Kidney glomerular epithelial cell (primary cell): ENCODE measurements around the gene LAMB4.

Experiments used
- DNase-seq: peaks from one replicate; lab custom pipeline; 2025; lab: John Stamatoyannopoulos, UW

The LAMB4 gene

GRCh38 chr7:108104324-108104723 is 25.8 kb downstream of the LAMB4 start:
- DNase-seq, result no peak

GRCh38 chr7:108103558-108104298 is 26.4 kb downstream of the LAMB4 start:
- DNase-seq, result no peak

GRCh38 chr7:108102671-108103312 is 27.4 kb downstream of the LAMB4 start:
- DNase-seq, result no peak

- DNase-seq, result no peak
Measured at GRCh38 chr7:108101759-108102158, 28.4 kb downstream of the LAMB4 start.

- no peak for DNase-seq
Measured at GRCh38 chr7:108099713-108100112, 30.4 kb downstream of the LAMB4 start.

GRCh38 chr7:108097703-108098102 is 32.5 kb downstream of the LAMB4 start:
- DNase-seq, result peak; percentile 10

GRCh38 chr7:108096996-108097395 is 33.2 kb downstream of the LAMB4 start:
- no peak for DNase-seq

GRCh38 chr7:108094933-108095710 is 35.0 kb downstream of the LAMB4 start:
- peak; percentile 84 for DNase-seq

- DNase-seq, result no peak
Measured at GRCh38 chr7:108094346-108094745, 35.8 kb downstream of the LAMB4 start.

GRCh38 chr7:108093851-108094331 is 36.3 kb downstream of the LAMB4 start:
- no peak for DNase-seq

GRCh38 chr7:108093341-108093740 is 36.8 kb downstream of the LAMB4 start:
- DNase-seq, result no peak

- no peak for DNase-seq
Measured at GRCh38 chr7:108091461-108091831, 38.7 kb downstream of the LAMB4 start.

- no peak for DNase-seq
Measured at GRCh38 chr7:108090791-108091460, 39.2 kb downstream of the LAMB4 start.

GRCh38 chr7:108089381-108089780 is 40.8 kb downstream of the LAMB4 start:
- no peak for DNase-seq

GRCh38 chr7:108088729-108089128 is 41.4 kb downstream of the LAMB4 start:
- DNase-seq, result no peak

- no peak for DNase-seq
Measured at GRCh38 chr7:108087778-108088177, 42.4 kb downstream of the LAMB4 start.

GRCh38 chr7:108086962-108087361 is 43.2 kb downstream of the LAMB4 start:
- DNase-seq, result no peak

- DNase-seq, result no peak
Measured at GRCh38 chr7:108086546-108086945, 43.6 kb downstream of the LAMB4 start.

- DNase-seq, result no peak
Measured at GRCh38 chr7:108083980-108084379, 46.2 kb downstream of the LAMB4 start.

GRCh38 chr7:108079648-108080591 is 50.2 kb downstream of the LAMB4 start:
- DNase-seq, result peak; percentile 28

GRCh38 chr7:108079276-108079647 is 50.9 kb downstream of the LAMB4 start:
- no peak for DNase-seq
